GM12801 (cell line): ENCODE data around the gene RSAD1.

Experiments
- CTCF ChIP-seq: IDR thresholded peaks from one replicate; pipeline ENCODE4 v1.5.1; 2011; ENCODE audit warnings: control low read depth; ENCODE audit not compliant: insufficient read length; ENCODE audit errors: extremely low read depth

The RSAD1 gene

GRCh38 chr17:50483266-50483665, 4.6 kb downstream of the RSAD1 start:
- TF ChIP-seq CTCF: no peak

- TF ChIP-seq CTCF: no peak
These were observed 5.9 kb downstream of the RSAD1 start for GRCh38 chr17:50484386-50485155.

GRCh38 chr17:50487213-50488096, 8.8 kb downstream of the RSAD1 start:
- TF ChIP-seq CTCF: no peak

- no peak for TF ChIP-seq CTCF
These were observed 10.2 kb downstream of the RSAD1 start for GRCh38 chr17:50488880-50489279.

- TF ChIP-seq CTCF: no peak
These were observed 12.8 kb downstream of the RSAD1 start for GRCh38 chr17:50491505-50491904.

- no peak for TF ChIP-seq CTCF
These were observed 13.6 kb downstream of the RSAD1 start for GRCh38 chr17:50492214-50492613.

GRCh38 chr17:50493744-50494143, 15.1 kb downstream of the RSAD1 start:
- no peak for TF ChIP-seq CTCF
